ENCODE measurements around the gene NRP1.

DNA sequence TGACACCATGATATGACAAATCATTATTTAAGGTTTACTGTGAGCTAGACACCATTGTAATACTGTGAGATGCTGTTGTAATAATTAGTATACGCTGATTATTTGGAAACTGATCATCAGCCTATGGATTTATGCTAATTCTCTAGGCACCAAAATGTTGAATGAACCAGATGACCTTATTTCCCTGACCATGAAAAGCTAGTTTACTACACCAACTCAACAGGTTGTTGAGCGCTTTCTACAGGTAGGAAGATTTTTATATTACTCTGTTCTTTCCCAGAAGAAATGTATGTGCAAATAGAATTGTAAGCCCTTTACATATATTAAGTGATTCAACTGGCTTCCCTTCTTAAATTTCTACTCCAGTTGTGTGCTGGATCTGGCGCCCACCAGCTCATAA, 6.2 kb downstream of the NRP1 start:
- TF ChIP-seq, protein P1, sequence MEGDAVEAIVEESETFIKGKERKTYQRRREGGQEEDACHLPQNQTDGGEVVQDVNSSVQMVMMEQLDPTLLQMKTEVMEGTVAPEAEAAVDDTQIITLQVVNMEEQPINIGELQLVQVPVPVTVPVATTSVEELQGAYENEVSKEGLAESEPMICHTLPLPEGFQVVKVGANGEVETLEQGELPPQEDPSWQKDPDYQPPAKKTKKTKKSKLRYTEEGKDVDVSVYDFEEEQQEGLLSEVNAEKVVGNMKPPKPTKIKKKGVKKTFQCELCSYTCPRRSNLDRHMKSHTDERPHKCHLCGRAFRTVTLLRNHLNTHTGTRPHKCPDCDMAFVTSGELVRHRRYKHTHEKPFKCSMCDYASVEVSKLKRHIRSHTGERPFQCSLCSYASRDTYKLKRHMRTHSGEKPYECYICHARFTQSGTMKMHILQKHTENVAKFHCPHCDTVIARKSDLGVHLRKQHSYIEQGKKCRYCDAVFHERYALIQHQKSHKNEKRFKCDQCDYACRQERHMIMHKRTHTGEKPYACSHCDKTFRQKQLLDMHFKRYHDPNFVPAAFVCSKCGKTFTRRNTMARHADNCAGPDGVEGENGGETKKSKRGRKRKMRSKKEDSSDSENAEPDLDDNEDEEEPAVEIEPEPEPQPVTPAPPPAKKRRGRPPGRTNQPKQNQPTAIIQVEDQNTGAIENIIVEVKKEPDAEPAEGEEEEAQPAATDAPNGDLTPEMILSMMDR (IDR thresholded peaks at IDR 0.05) = no peak
- TF ChIP-seq, protein P2, sequence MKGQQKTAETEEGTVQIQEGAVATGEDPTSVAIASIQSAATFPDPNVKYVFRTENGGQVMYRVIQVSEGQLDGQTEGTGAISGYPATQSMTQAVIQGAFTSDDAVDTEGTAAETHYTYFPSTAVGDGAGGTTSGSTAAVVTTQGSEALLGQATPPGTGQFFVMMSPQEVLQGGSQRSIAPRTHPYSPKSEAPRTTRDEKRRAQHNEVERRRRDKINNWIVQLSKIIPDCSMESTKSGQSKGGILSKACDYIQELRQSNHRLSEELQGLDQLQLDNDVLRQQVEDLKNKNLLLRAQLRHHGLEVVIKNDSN (CRISPR knock-in tag; IDR thresholded peaks at IDR 0.05) = no peak
- TF ChIP-seq SMAD4 (CRISPR knock-in tag; IDR thresholded peaks at IDR 0.05) (no peak), EMX1 (CRISPR knock-in tag; IDR thresholded peaks at IDR 0.05) (no peak), ELF4 (CRISPR knock-in tag; IDR thresholded peaks at IDR 0.05; ENCODE audit: low read depth) (no peak), TEAD4 (CRISPR knock-in tag; IDR thresholded peaks at IDR 0.05) (no peak)

All from WTC11 (cell line).